Measurements from ENCODE around the gene GALNT14.
"Not testable (repeated sequence)": the region's sequence is repeated elsewhere in the genome, so short reads cannot be mapped to it uniquely, and the experiment has no call there.

The GALNT14 gene

GRCh38 chr2:31138037-31138962, at the start of gene GALNT14:
Gene GALNT14 (minus strand): TSS chr2:31138440. CDS start chr2:31138086, 354 bp downstream.
- no peak for DNase-seq

GRCh38 chr2:31187166-31187565, 48.9 kb upstream of the GALNT14 start:
- no peak for DNase-seq

- not testable (repeated sequence) for DNase-seq
Observed at GRCh38 chr2:31183973-31184372, 45.7 kb upstream of the GALNT14 start.

GRCh38 chr2:31176742-31177141, 38.5 kb upstream of the GALNT14 start:
- DNase-seq, result no peak

GRCh38 chr2:31171142-31171541, 32.9 kb upstream of the GALNT14 start:
- DNase-seq, result no peak

- DNase-seq, result peak; percentile 49
Observed at GRCh38 chr2:31170071-31170698, 31.9 kb upstream of the GALNT14 start.

- DNase-seq, result no peak
Observed at GRCh38 chr2:31168291-31168690, 30.1 kb upstream of the GALNT14 start.

GRCh38 chr2:31166925-31167324, 28.7 kb upstream of the GALNT14 start:
- DNase-seq, result no peak

GRCh38 chr2:31163011-31163539, 24.8 kb upstream of the GALNT14 start:
- DNase-seq, result no peak

- no peak for DNase-seq
Observed at GRCh38 chr2:31161637-31162036, 23.4 kb upstream of the GALNT14 start.

- DNase-seq, result no peak
Observed at GRCh38 chr2:31151501-31151900, 13.3 kb upstream of the GALNT14 start.

GRCh38 chr2:31150120-31150670, 12.0 kb upstream of the GALNT14 start:
- no peak for DNase-seq

- DNase-seq, result no peak
Observed at GRCh38 chr2:31148514-31148913, 10.3 kb upstream of the GALNT14 start.

- no peak for DNase-seq
Observed at GRCh38 chr2:31147645-31148044, 9.4 kb upstream of the GALNT14 start.

GRCh38 chr2:31142110-31142509, 3.9 kb upstream of the GALNT14 start:
- no peak for DNase-seq

GRCh38 chr2:31141443-31142085, 3.3 kb upstream of the GALNT14 start:
- DNase-seq, result no peak

GRCh38 chr2:31140151-31140550, 1.9 kb upstream of the GALNT14 start:
- no peak for DNase-seq

GRCh38 chr2:31139671-31140070, 1.4 kb upstream of the GALNT14 start:
- DNase-seq, result no peak

- DNase-seq, result no peak
Observed at GRCh38 chr2:31137211-31138036, 816 bp downstream of the GALNT14 start.

GRCh38 chr2:31136732-31137131, 1.5 kb downstream of the GALNT14 start:
- DNase-seq, result no peak

GRCh38 chr2:31136000-31136399, 2.2 kb downstream of the GALNT14 start:
- DNase-seq, result no peak

GRCh38 chr2:31134480-31134879, 3.8 kb downstream of the GALNT14 start:
- no peak for DNase-seq

All from CD4-positive, alpha-beta T cell treated with Interleukin-17A for 1 hour (primary cell).